ENCODE measurements around the gene CPA5. TPM values are rescaled to one million over a fixed set of nuclear protein-coding genes. Genes with fewer than 3 reads are reported as not detected.

CPA5 gene
- total RNA-seq, 1 donor from 2014 or later: not detected

GRCh38 chr7:130400120-130400572, 55.5 kb downstream of the CPA5 start:
- no peak for TF ChIP-seq CTCF (IDR thresholded peaks at IDR 0.05)
- ATAC-seq (no peak), DNase-seq (no peak)
- H3K27me3 ChIP-seq: no peaks in the 10 kb centered on the region
- H3K36me3 ChIP-seq: no peaks in the 10 kb centered on the region
- intact Hi-C loops (cut with DNase I): no loop called here
- peaks cover 12% of the 10 kb centered on the region for H3K4me1 ChIP-seq
- H3K27ac ChIP-seq: no peak overlapping the region
- no peak overlapping the region for H3K4me3 ChIP-seq
- no peaks in the 10 kb centered on the region for H3K9me3 ChIP-seq

- no peak overlapping the region for H3K4me3 ChIP-seq
- no peaks in the 10 kb centered on the region for H3K36me3 ChIP-seq
- intact Hi-C loops (cut with DNase I): no loop called here
- H3K9me3 ChIP-seq: no peaks in the 10 kb centered on the region
- no peak overlapping the region for H3K27ac ChIP-seq
- DNase-seq (no peak), ATAC-seq (no peak)
- peaks cover 11% of the 10 kb centered on the region for H3K4me1 ChIP-seq
- H3K27me3 ChIP-seq: no peaks in the 10 kb centered on the region
- no peak for TF ChIP-seq CTCF (IDR thresholded peaks at IDR 0.05)
These were observed 56.5 kb downstream of the CPA5 start for GRCh38 chr7:130401101-130401500.

GRCh38 chr7:130401578-130401977, 57.0 kb downstream of the CPA5 start:
- no peak overlapping the region for H3K4me3 ChIP-seq
- ATAC-seq (no peak), DNase-seq (no peak)
- no peak for TF ChIP-seq CTCF (IDR thresholded peaks at IDR 0.05)
- no peaks in the 10 kb centered on the region for H3K36me3 ChIP-seq
- H3K9me3 ChIP-seq: no peaks in the 10 kb centered on the region
- H3K4me1 ChIP-seq: peaks cover 7% of the 10 kb centered on the region
- no peaks in the 10 kb centered on the region for H3K27me3 ChIP-seq
- intact Hi-C loops (cut with DNase I): no loop called here
- H3K27ac ChIP-seq: no peak overlapping the region

GRCh38 chr7:130405003-130405402, 60.4 kb downstream of the CPA5 start:
- H3K4me3 ChIP-seq: no peak overlapping the region
- H3K27me3 ChIP-seq: no peaks in the 10 kb centered on the region
- ATAC-seq (no peak), DNase-seq (no peak)
- no peaks in the 10 kb centered on the region for H3K36me3 ChIP-seq
- no peak overlapping the region for H3K27ac ChIP-seq
- intact Hi-C loops (cut with DNase I): no loop called here
- no peak for TF ChIP-seq CTCF (IDR thresholded peaks at IDR 0.05)
- no peaks in the 10 kb centered on the region for H3K9me3 ChIP-seq
- no peaks in the 10 kb centered on the region for H3K4me1 ChIP-seq

- H3K9me3 ChIP-seq: no peaks in the 10 kb centered on the region
- no peaks in the 10 kb centered on the region for H3K4me1 ChIP-seq
- H3K36me3 ChIP-seq: no peaks in the 10 kb centered on the region
- no peak overlapping the region for H3K4me3 ChIP-seq
- H3K27ac ChIP-seq: no peak overlapping the region
- TF ChIP-seq CTCF (IDR thresholded peaks at IDR 0.05): no peak
- H3K27me3 ChIP-seq: no peaks in the 10 kb centered on the region
- intact Hi-C loops (cut with DNase I): no loop called here
- DNase-seq (no peak), ATAC-seq (no peak)
These were observed 64.6 kb downstream of the CPA5 start for GRCh38 chr7:130409067-130409711.

- H3K27me3 ChIP-seq: no peaks in the 10 kb centered on the region
- TF ChIP-seq CTCF (IDR thresholded peaks at IDR 0.05): no peak
- no peak for ATAC-seq
- intact Hi-C loops (cut with DNase I): no loop called here
- no peak for DNase-seq
- no peak overlapping the region for H3K4me3 ChIP-seq
- H3K27ac ChIP-seq: no peak overlapping the region
- no peaks in the 10 kb centered on the region for H3K4me1 ChIP-seq
- H3K36me3 ChIP-seq: no peaks in the 10 kb centered on the region
- no peaks in the 10 kb centered on the region for H3K9me3 ChIP-seq
These were observed 65.1 kb downstream of the CPA5 start for GRCh38 chr7:130409712-130410072.
